ENCODE results near the gene DEFB113. TPM values are rescaled to one million over a fixed set of nuclear protein-coding genes. Genes with fewer than 3 reads are reported as not detected.

DEFB113 gene
- total RNA-seq, result not detected
- long read RNA-seq, result 0 reads

- intact Hi-C loops (cut with DNase I), result no loop called here
- DNase-seq (ENCODE audit: missing footprints) (no peak), ATAC-seq (no peak)
Measured at GRCh38 chr6:49969605-49970004, at the start of gene DEFB113. DEFB113 (minus strand) TSS chr6:49969625; CDS start chr6:49969625, 0 bp downstream.

GRCh38 chr6:50007819-50008218, 38.4 kb upstream of the DEFB113 start:
- intact Hi-C loops (cut with DNase I), result no loop called here
- ATAC-seq, result no peak
- no peak for DNase-seq (ENCODE audit: missing footprints)

GRCh38 chr6:50003139-50003538, 33.7 kb upstream of the DEFB113 start:
- DNase-seq (ENCODE audit: missing footprints), result no peak
- no peak for ATAC-seq
- intact Hi-C loops (cut with DNase I), result no loop called here

- intact Hi-C loops (cut with DNase I), result no loop called here
- ATAC-seq (no peak), DNase-seq (ENCODE audit: missing footprints) (no peak)
Measured at GRCh38 chr6:49995278-49995677, 25.9 kb upstream of the DEFB113 start.

- ATAC-seq (no peak), DNase-seq (ENCODE audit: missing footprints) (no peak)
- intact Hi-C loops (cut with DNase I), result no loop called here
Measured at GRCh38 chr6:49988900-49989299, 19.5 kb upstream of the DEFB113 start.

GRCh38 chr6:49987749-49988148, 18.3 kb upstream of the DEFB113 start:
- DNase-seq (ENCODE audit: missing footprints), result no peak
- ATAC-seq, result no peak
- intact Hi-C loops (cut with DNase I), result no loop called here

- intact Hi-C loops (cut with DNase I), result no loop called here
- ATAC-seq, result no peak
- no peak for DNase-seq (ENCODE audit: missing footprints)
Measured at GRCh38 chr6:49986551-49986950, 17.1 kb upstream of the DEFB113 start.

- intact Hi-C loops (cut with DNase I), result no loop called here
Measured at GRCh38 chr6:49982046-49982445, 12.6 kb upstream of the DEFB113 start.

GRCh38 chr6:49980898-49981297, 11.5 kb upstream of the DEFB113 start:
- DNase-seq (ENCODE audit: missing footprints), result no peak
- intact Hi-C loops (cut with DNase I), result no loop called here
- no peak for ATAC-seq

More at GRCh38 chr6:49982046-49982445, 12.6 kb upstream of the DEFB113 start:
- DNase-seq (ENCODE audit: missing footprints) (no peak), ATAC-seq (no peak)

GRCh38 chr6:49979584-49979983, 10.2 kb upstream of the DEFB113 start:
- intact Hi-C loops (cut with DNase I), result no loop called here
- DNase-seq (ENCODE audit: missing footprints), result no peak
- no peak for ATAC-seq

GRCh38 chr6:49978332-49979226, 9.2 kb upstream of the DEFB113 start:
- intact Hi-C loops (cut with DNase I), result no loop called here
- DNase-seq (ENCODE audit: missing footprints) (no peak), ATAC-seq (no peak)

GRCh38 chr6:49966823-49967222, 2.6 kb downstream of the DEFB113 start:
- intact Hi-C loops (cut with DNase I), result no loop called here
- ATAC-seq (no peak), DNase-seq (ENCODE audit: missing footprints) (no peak)

GRCh38 chr6:49966334-49966733, 3.1 kb downstream of the DEFB113 start:
- DNase-seq (ENCODE audit: missing footprints) (no peak), ATAC-seq (no peak)
- intact Hi-C loops (cut with DNase I), result no loop called here

GRCh38 chr6:49964064-49964463, 5.4 kb downstream of the DEFB113 start, which contains the start of gene DEFB114:
DEFB114 (minus strand) TSS chr6:49964164; CDS start chr6:49964105, 59 bp downstream.
- ATAC-seq (no peak), DNase-seq (ENCODE audit: missing footprints) (no peak)
- intact Hi-C loops (cut with DNase I), result no loop called here

- no peak for ATAC-seq
- no peak for DNase-seq (ENCODE audit: missing footprints)
- intact Hi-C loops (cut with DNase I), result no loop called here
Measured at GRCh38 chr6:49958180-49958579, 11.2 kb downstream of the DEFB113 start.

GRCh38 chr6:49955847-49956246, 13.6 kb downstream of the DEFB113 start:
- DNase-seq (ENCODE audit: missing footprints), result no peak
- intact Hi-C loops (cut with DNase I), result no loop called here

GRCh38 chr6:49951926-49952325, 17.5 kb downstream of the DEFB113 start:
- intact Hi-C loops (cut with DNase I), result no loop called here
- ATAC-seq (no peak), DNase-seq (ENCODE audit: missing footprints) (no peak)

More at GRCh38 chr6:49955847-49956246, 13.6 kb downstream of the DEFB113 start:
- no peak for ATAC-seq

- intact Hi-C loops (cut with DNase I), result no loop called here
- no peak for ATAC-seq
Measured at GRCh38 chr6:49950415-49950751, 19.0 kb downstream of the DEFB113 start.

GRCh38 chr6:49949062-49949461, 20.4 kb downstream of the DEFB113 start:
- intact Hi-C loops (cut with DNase I), result no loop called here

More at GRCh38 chr6:49950415-49950751, 19.0 kb downstream of the DEFB113 start:
- no peak for DNase-seq (ENCODE audit: missing footprints)

GRCh38 chr6:49946835-49947234, 22.6 kb downstream of the DEFB113 start:
- DNase-seq (ENCODE audit: missing footprints) (no peak), ATAC-seq (no peak)
- intact Hi-C loops (cut with DNase I), result no loop called here

More at GRCh38 chr6:49949062-49949461, 20.4 kb downstream of the DEFB113 start:
- no peak for ATAC-seq
- no peak for DNase-seq (ENCODE audit: missing footprints)

All from Right ventricle myocardium inferior (tissue), 1 donor.